GM23338 (cell line): ENCODE data around the gene FAM20C. TPM values are rescaled to one million over a fixed set of nuclear protein-coding genes. Genes with fewer than 3 reads are reported as not detected.

ENCODE experiments used
- ATAC-seq: fragments of 200-7000 bp; cut with Tn5 transposase; 3 replicates; pipeline ENCODE4 v1.9.1; 2020
- DNase-seq: peaks from one replicate; pipeline ENCODE4 v3.0.0-alpha.2; 2015; ENCODE audit warnings: low spot score
- H2AFZ ChIP-seq: fragments of 200-600 bp; sonication (generic); 2 replicates; pipeline ENCODE4 v1.8.0; 2016; ENCODE audit warnings: antibody characterized with exemption, mild to moderate bottlenecking, moderate library complexity
- H3F3A ChIP-seq: fragments of 200-600 bp; sonication (generic); replicated peaks from 2 replicates; pipeline ENCODE4 v1.8.0; 2017; ENCODE audit warnings: antibody characterized with exemption, mixed run types, low read depth
- H3K27ac ChIP-seq: fragments of 200-600 bp; sonication (generic); 2 replicates; pipeline ENCODE4 v1.6.1; 2016; ENCODE audit warnings: low read depth
- H3K27me3 ChIP-seq: fragments of 200-600 bp; sonication (generic); 2 replicates; pipeline ENCODE4 v1.8.0; 2016; ENCODE audit warnings: mild to moderate bottlenecking, mixed run types, moderate library complexity; ENCODE audit not compliant: insufficient read depth
- H3K36me3 ChIP-seq: fragments of 200-600 bp; sonication (generic); 2 replicates; pipeline ENCODE4 v1.8.0; 2016; ENCODE audit warnings: mild to moderate bottlenecking; ENCODE audit not compliant: insufficient read depth
- H3K4me1 ChIP-seq: fragments of 200-600 bp; sonication (generic); 2 replicates; pipeline ENCODE4 v1.8.0; 2016; ENCODE audit warnings: mild to moderate bottlenecking, moderate library complexity; ENCODE audit not compliant: insufficient read depth
- H3K4me2 ChIP-seq: fragments of 200-600 bp; sonication (generic); 2 replicates; pipeline ENCODE4 v1.7.1; 2017; ENCODE audit warnings: mixed run types
- H3K4me3 ChIP-seq: fragments of 200-600 bp; sonication (generic); 2 replicates; pipeline ENCODE4 v1.6.1; 2016; ENCODE audit warnings: mixed run types
- H3K79me2 ChIP-seq: fragments of 200-600 bp; sonication (generic); replicated peaks from 2 replicates; pipeline ENCODE4 v1.8.0; 2017; ENCODE audit warnings: mild to moderate bottlenecking; ENCODE audit not compliant: insufficient read depth
- H3K9me2 ChIP-seq: fragments of 200-600 bp; sonication (generic); 2 replicates; pipeline ENCODE4 v1.8.0; 2017; ENCODE audit not compliant: insufficient read depth
- H4K20me1 ChIP-seq: fragments of 200-600 bp; sonication (generic); replicated peaks from 2 replicates; pipeline ENCODE4 v1.8.0; 2017; ENCODE audit warnings: mild to moderate bottlenecking; ENCODE audit not compliant: insufficient read depth
- H3K27ac Mint-ChIP-seq: 2 replicates; pipeline ENCODE4 v1.8.0; 2020; ENCODE audit warnings: inconsistent platforms, mild to moderate bottlenecking, moderate library complexity, mixed read lengths
- H3K27me3 Mint-ChIP-seq: 3 replicates; pipeline ENCODE4 v1.8.0; 2022; ENCODE audit warnings: low read depth, mild to moderate bottlenecking, moderate library complexity, mixed read lengths, inconsistent platforms; ENCODE audit not compliant: insufficient read depth, poor library complexity
- H3K36me3 Mint-ChIP-seq: 3 replicates; pipeline ENCODE4 v1.8.0; 2021; ENCODE audit warnings: low read depth, mild to moderate bottlenecking, inconsistent platforms, moderate library complexity, mixed read lengths
- H3K4me1 Mint-ChIP-seq: 3 replicates; pipeline ENCODE4 v1.8.0; 2020; ENCODE audit warnings: mild to moderate bottlenecking, inconsistent platforms, mixed read lengths
- H3K4me3 Mint-ChIP-seq: 3 replicates; pipeline ENCODE4 v1.8.0; 2021; ENCODE audit warnings: moderate library complexity, mild to moderate bottlenecking, inconsistent platforms, mixed read lengths
- H3K9me3 Mint-ChIP-seq: 3 replicates; pipeline ENCODE4 v1.8.0; 2020; ENCODE audit warnings: moderate library complexity, mild to moderate bottlenecking, inconsistent platforms, mixed read lengths
- CREB1 ChIP-seq: fragments of 250-450 bp; sonication (Bioruptor Pico); IDR thresholded peaks from 2 replicates; pipeline ENCODE4 v1.5.0; 2020; ENCODE audit warnings: low read depth, mild to moderate bottlenecking, moderate library complexity
- ETS1 ChIP-seq: IDR thresholded peaks from 2 replicates; pipeline ENCODE4 v1.6.1; 2016; ENCODE audit warnings: antibody characterized with exemption
- EZH2 ChIP-seq: fragments of 200-600 bp; sonication (generic); IDR thresholded peaks from one replicate; pipeline ENCODE4 v1.8.0; 2017; ENCODE audit warnings: antibody characterized with exemption, mild to moderate bottlenecking, low read depth; ENCODE audit not compliant: unreplicated experiment
- EZH2phosphoT487 ChIP-seq: fragments of 200-600 bp; sonication (generic); IDR thresholded peaks from one replicate; pipeline ENCODE4 v1.8.1; 2018; ENCODE audit warnings: antibody characterized with exemption; ENCODE audit not compliant: unreplicated experiment
- JUNB ChIP-seq: IDR thresholded peaks from one replicate; pipeline ENCODE4 v1.6.1; 2016; ENCODE audit warnings: antibody characterized with exemption; ENCODE audit not compliant: unreplicated experiment
- NANOG ChIP-seq: IDR thresholded peaks from 2 replicates; pipeline ENCODE4 v1.6.1; 2016; ENCODE audit warnings: antibody characterized with exemption, borderline replicate concordance
- POLR2AphosphoS5 ChIP-seq: IDR thresholded peaks from 2 replicates; pipeline ENCODE4 v1.6.1; 2016; ENCODE audit warnings: antibody characterized with exemption, low read depth
- polyA plus RNA-seq: library from polyadenylated mRNA; unstranded; fragments of >200 nt; fragmentation: Nextera tagmentation; extraction: Ambion mirVana; gene quantifications from 2 replicates; pipeline ENCODE4 v1.2.1, GENCODE V29; 2016
- total RNA-seq: library from RNA; depleted of rRNA; stranded (reverse); fragments of >200 nt; shearing (Covaris generic); gene quantifications from 2 replicates; pipeline ENCODE4 v1.2.3, GENCODE V29; 2014
- TF ChIP-seq, protein P1 (sequence below): IDR thresholded peaks from one replicate; pipeline ENCODE4 v1.6.1; 2018; ENCODE audit warnings: antibody characterized with exemption; ENCODE audit not compliant: unreplicated experiment
- TF ChIP-seq, protein P2 (sequence below), 2 experiments: fragments of 200-600 bp in 1 of 2; sonication (generic) in 1 of 2; conservative IDR thresholded peaks; 2 replicates each; pipeline versions ENCODE4 v1.5.1 to v1.6.1; 2016 to 2017; ENCODE audit warnings: antibody characterized with exemption in 2 of 2, low read depth in 2 of 2, mild to moderate bottlenecking in 2 of 2, moderate library complexity in 1 of 2

FAM20C gene
- total and polyA plus RNA-seq, 2 experiments from 2014 or later, result 7.6 to 24.8 TPM

- TF ChIP-seq, protein P1, sequence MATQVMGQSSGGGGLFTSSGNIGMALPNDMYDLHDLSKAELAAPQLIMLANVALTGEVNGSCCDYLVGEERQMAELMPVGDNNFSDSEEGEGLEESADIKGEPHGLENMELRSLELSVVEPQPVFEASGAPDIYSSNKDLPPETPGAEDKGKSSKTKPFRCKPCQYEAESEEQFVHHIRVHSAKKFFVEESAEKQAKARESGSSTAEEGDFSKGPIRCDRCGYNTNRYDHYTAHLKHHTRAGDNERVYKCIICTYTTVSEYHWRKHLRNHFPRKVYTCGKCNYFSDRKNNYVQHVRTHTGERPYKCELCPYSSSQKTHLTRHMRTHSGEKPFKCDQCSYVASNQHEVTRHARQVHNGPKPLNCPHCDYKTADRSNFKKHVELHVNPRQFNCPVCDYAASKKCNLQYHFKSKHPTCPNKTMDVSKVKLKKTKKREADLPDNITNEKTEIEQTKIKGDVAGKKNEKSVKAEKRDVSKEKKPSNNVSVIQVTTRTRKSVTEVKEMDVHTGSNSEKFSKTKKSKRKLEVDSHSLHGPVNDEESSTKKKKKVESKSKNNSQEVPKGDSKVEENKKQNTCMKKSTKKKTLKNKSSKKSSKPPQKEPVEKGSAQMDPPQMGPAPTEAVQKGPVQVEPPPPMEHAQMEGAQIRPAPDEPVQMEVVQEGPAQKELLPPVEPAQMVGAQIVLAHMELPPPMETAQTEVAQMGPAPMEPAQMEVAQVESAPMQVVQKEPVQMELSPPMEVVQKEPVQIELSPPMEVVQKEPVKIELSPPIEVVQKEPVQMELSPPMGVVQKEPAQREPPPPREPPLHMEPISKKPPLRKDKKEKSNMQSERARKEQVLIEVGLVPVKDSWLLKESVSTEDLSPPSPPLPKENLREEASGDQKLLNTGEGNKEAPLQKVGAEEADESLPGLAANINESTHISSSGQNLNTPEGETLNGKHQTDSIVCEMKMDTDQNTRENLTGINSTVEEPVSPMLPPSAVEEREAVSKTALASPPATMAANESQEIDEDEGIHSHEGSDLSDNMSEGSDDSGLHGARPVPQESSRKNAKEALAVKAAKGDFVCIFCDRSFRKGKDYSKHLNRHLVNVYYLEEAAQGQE, result no peak
- TF ChIP-seq EZH2, result no peak
- no peak for TF ChIP-seq ETS1
- no peak for TF ChIP-seq EZH2phosphoT487
- TF ChIP-seq, protein P2, sequence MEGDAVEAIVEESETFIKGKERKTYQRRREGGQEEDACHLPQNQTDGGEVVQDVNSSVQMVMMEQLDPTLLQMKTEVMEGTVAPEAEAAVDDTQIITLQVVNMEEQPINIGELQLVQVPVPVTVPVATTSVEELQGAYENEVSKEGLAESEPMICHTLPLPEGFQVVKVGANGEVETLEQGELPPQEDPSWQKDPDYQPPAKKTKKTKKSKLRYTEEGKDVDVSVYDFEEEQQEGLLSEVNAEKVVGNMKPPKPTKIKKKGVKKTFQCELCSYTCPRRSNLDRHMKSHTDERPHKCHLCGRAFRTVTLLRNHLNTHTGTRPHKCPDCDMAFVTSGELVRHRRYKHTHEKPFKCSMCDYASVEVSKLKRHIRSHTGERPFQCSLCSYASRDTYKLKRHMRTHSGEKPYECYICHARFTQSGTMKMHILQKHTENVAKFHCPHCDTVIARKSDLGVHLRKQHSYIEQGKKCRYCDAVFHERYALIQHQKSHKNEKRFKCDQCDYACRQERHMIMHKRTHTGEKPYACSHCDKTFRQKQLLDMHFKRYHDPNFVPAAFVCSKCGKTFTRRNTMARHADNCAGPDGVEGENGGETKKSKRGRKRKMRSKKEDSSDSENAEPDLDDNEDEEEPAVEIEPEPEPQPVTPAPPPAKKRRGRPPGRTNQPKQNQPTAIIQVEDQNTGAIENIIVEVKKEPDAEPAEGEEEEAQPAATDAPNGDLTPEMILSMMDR (conservative IDR thresholded peaks at IDR 0.05; ENCODE audit: low read depth in 2 of 2), result no peak
- no peak for TF ChIP-seq CREB1
- TF ChIP-seq JUNB, result no peak
- no peak for TF ChIP-seq NANOG
These were observed 84.0 kb downstream of the FAM20C start (continued) for GRCh38 chr7:276230-276835.

DNA sequence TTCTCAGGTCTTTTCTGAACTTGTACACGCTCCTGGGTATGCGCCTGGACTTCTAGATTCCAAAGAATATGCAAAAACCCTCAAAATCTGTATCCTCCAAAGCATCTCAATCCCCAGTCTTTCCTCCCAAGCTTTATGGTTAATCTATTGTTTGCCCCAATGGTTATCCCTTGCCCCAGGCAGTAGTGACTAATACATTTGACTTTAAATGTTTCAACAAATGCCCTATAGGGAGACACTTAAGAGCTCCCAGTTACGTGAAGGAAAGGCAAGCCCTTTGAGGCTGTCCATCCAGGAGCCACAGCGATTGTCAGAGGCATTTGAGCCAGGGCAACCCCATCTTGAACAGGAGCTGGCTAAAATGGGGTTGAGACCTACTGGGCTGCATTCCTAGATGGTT, 84.9 kb downstream of the FAM20C start:
- no peaks in the 10 kb centered on the region; the same call in 2 of the 3 replicates for H3K4me1 Mint-ChIP-seq
- Histone ChIP-seq H3F3A (no peaks in the 10 kb centered on the region), H2AFZ (no peak overlapping the region), H3K79me2 (no peaks in the 10 kb centered on the region), H3K9me2 (0 out of 2 replicates have a peak, but pooled peaks cover 5% of the 10 kb centered on the region), H3K36me3 (peaks cover 4% of the 10 kb centered on the region; the same call in 1 of the 2 replicates), H3K4me1 (no peaks in the 10 kb centered on the region), H3K4me2 (no peak overlapping the region), H4K20me1 (no peaks in the 10 kb centered on the region), H3K27me3 (no peaks in the 10 kb centered on the region), H3K4me3 (no peak overlapping the region), H3K27ac (no peak overlapping the region)
- DNase-seq (no peak), ATAC-seq (no peak)
- peaks cover 84% of the 10 kb centered on the region for H3K9me3 Mint-ChIP-seq
- peaks cover 45% of the 10 kb centered on the region for H3K36me3 Mint-ChIP-seq
- H3K27me3 Mint-ChIP-seq, result peaks cover 8% of the 10 kb centered on the region
- no peak overlapping the region for H3K27ac Mint-ChIP-seq
- H3K4me3 Mint-ChIP-seq, result no peak overlapping the region
- no peak for TF ChIP-seq JUNB
- TF ChIP-seq, protein P2 (conservative IDR thresholded peaks at IDR 0.05; ENCODE audit: low read depth in 2 of 2), result no peak
- no peak for TF ChIP-seq POLR2AphosphoS5
- TF ChIP-seq, protein P1, result no peak
- TF ChIP-seq EZH2phosphoT487, result no peak
- no peak for TF ChIP-seq CREB1
- no peak for TF ChIP-seq NANOG
- TF ChIP-seq EZH2, result no peak
